SK-N-SH (cell line): ENCODE results near the gene FZD7. TPM values are rescaled to one million over a fixed set of nuclear protein-coding genes. Genes with fewer than 3 reads are reported as not detected.
A peak's percentile ranks its signal among the peaks of the same experiment; 100 is the strongest.

Source experiments
- CTCF ChIA-PET: fragments of 300-600, 350-600 bp; formaldehyde crosslinking; extraction: SDS; loops from one replicate; lab custom pipeline; 2021; lab: Yijun Ruan, JAX
- POLR2A ChIA-PET: fragments of 350-600 bp; sonication (Branson Sonifier 250); formaldehyde crosslinking; extraction: SDS; loops from one replicate; lab custom pipeline; 2020; ENCODE audit warnings: antibody characterized with exemption, inconsistent platforms; lab: Yijun Ruan, JAX
- DNase-seq: peaks from one replicate; pipeline ENCODE4 v3.0.0; 2012
- H2AFZ ChIP-seq: fragments of 200-600 bp; sonication (generic); 2 replicates; pipeline ENCODE4 v1.8.1; 2016; ENCODE audit warnings: antibody characterized with exemption, mild to moderate bottlenecking, low read depth
- H3F3A ChIP-seq: fragments of 200-600 bp; sonication (generic); replicated peaks from 2 replicates; pipeline ENCODE3; 2016; ENCODE audit warnings: antibody characterized with exemption, mild to moderate bottlenecking; ENCODE audit not compliant: insufficient read depth
- H3K27ac ChIP-seq, 2 experiments: fragments of 200-500 bp in 1 of 2; fragments of 200-600 bp in 1 of 2; sonication (Bioruptor generic) in 1 of 2; sonication (generic), shearing (Covaris generic) in 1 of 2; 2 replicates each; pipeline versions ENCODE4 v1.5.1 to v1.6.1; 2014 to 2016; ENCODE audit warnings: low read depth in 2 of 2, inconsistent platforms in 1 of 2, low read length in 1 of 2, mild to moderate bottlenecking in 1 of 2, mixed read lengths in 1 of 2
- H3K27me3 ChIP-seq: fragments of 200-600 bp; sonication (generic), shearing (Covaris generic); 2 replicates; pipeline ENCODE4 v1.6.1; 2016; ENCODE audit warnings: mixed run types; ENCODE audit not compliant: insufficient read depth
- H3K36me3 ChIP-seq, 2 experiments: fragments of 200-500 bp in 1 of 2; fragments of 200-600 bp in 1 of 2; sonication (Bioruptor generic) in 1 of 2; sonication (generic) in 1 of 2; replicated peaks in 1 of 2; 2 replicates each; pipeline versions ENCODE3 to v1.5.1; 2014 to 2016; ENCODE audit warnings: low read length in 1 of 2, mild to moderate bottlenecking in 1 of 2; ENCODE audit not compliant: insufficient read depth in 2 of 2, control insufficient read depth in 1 of 2
- H3K4me1 ChIP-seq, 2 experiments: fragments of 200-500 bp in 1 of 2; fragments of 200-600 bp in 1 of 2; sonication (Bioruptor generic) in 1 of 2; sonication (generic), shearing (Covaris generic) in 1 of 2; 2 replicates each; pipeline versions ENCODE4 v1.5.1 to v1.6.1; 2014 to 2016; ENCODE audit warnings: low read depth in 1 of 2, low read length in 1 of 2, mixed run types in 1 of 2; ENCODE audit not compliant: insufficient read depth in 2 of 2, control insufficient read depth in 1 of 2
- H3K4me2 ChIP-seq: fragments of 200-600 bp; sonication (generic), shearing (Covaris generic); 2 replicates; pipeline ENCODE4 v1.6.1; 2017; ENCODE audit warnings: mixed run types
- H3K4me3 ChIP-seq, 2 experiments: fragments of 200-500 bp in 1 of 2; fragments of 200-600 bp in 1 of 2; sonication (Bioruptor generic) in 1 of 2; sonication (generic), shearing (Covaris generic) in 1 of 2; 2 replicates each; pipeline versions ENCODE4 v1.5.1 to v1.8.1; 2014 to 2016; ENCODE audit warnings: low read depth in 2 of 2, inconsistent platforms in 1 of 2, low read length in 1 of 2, mild to moderate bottlenecking in 1 of 2, mixed read lengths in 1 of 2, moderate library complexity in 1 of 2
- H3K79me2 ChIP-seq: fragments of 200-600 bp; sonication (generic); 2 replicates; pipeline ENCODE4 v1.8.1; 2017; ENCODE audit warnings: mild to moderate bottlenecking; ENCODE audit not compliant: insufficient read depth
- H3K9ac ChIP-seq: fragments of 200-600 bp; sonication (generic); 2 replicates; pipeline ENCODE4 v1.6.1; 2017; ENCODE audit warnings: mixed run types
- H3K9me2 ChIP-seq: fragments of 200-600 bp; sonication (generic); 2 replicates; pipeline ENCODE4 v1.6.1; 2017; ENCODE audit warnings: mixed run types
- H3K9me3 ChIP-seq: fragments of 200-600 bp; sonication (generic); 2 replicates; pipeline ENCODE4 v1.6.1; 2017; ENCODE audit warnings: mixed run types, mild to moderate bottlenecking, moderate library complexity
- H4K20me1 ChIP-seq: fragments of 200-600 bp; sonication (generic); 2 replicates; pipeline ENCODE4 v1.6.1; 2017; ENCODE audit warnings: mild to moderate bottlenecking, mixed run types; ENCODE audit not compliant: insufficient read depth
- EP300 ChIP-seq, 2 experiments: IDR thresholded peaks; 2 replicates each; pipeline versions ENCODE4 v1.4.0 to v1.6.1; 2012; ENCODE audit warnings: borderline replicate concordance in 1 of 2, low read depth in 1 of 2, low read length in 1 of 2
- FOSL2 ChIP-seq: IDR thresholded peaks from 2 replicates; pipeline ENCODE4 v1.4.0; 2012; ENCODE audit warnings: low read depth, mild to moderate bottlenecking, moderate library complexity, borderline replicate concordance
- FOXJ3 ChIP-seq: sonication (generic); formaldehyde crosslinking; IDR thresholded peaks from 2 replicates; pipeline ENCODE4 v1.5.1; 2020; ENCODE audit warnings: mild to moderate bottlenecking, missing genetic modification reagents
- GABPA ChIP-seq: IDR thresholded peaks from 2 replicates; pipeline ENCODE4 v1.4.0; 2012; ENCODE audit warnings: low read depth, mild to moderate bottlenecking
- GATA2 ChIP-seq: sonication (generic); formaldehyde crosslinking; IDR thresholded peaks from 2 replicates; pipeline ENCODE4 v1.5.0; 2020; ENCODE audit warnings: mild to moderate bottlenecking, missing genetic modification reagents
- NFIC ChIP-seq: IDR thresholded peaks from 2 replicates; pipeline ENCODE4 v1.4.0; 2012; ENCODE audit warnings: borderline replicate concordance
- RAD21 ChIP-seq: IDR thresholded peaks from 2 replicates; pipeline ENCODE4 v1.6.1; 2012; ENCODE audit warnings: mild to moderate bottlenecking, low read length
- TCF12 ChIP-seq: IDR thresholded peaks from 2 replicates; pipeline ENCODE4 v1.4.0; 2012
- TEAD4 ChIP-seq: IDR thresholded peaks from 2 replicates; pipeline ENCODE4 v1.4.0; 2012; ENCODE audit warnings: mild to moderate bottlenecking, borderline replicate concordance; ENCODE audit not compliant: insufficient read depth
- WGBS: methylation state at CpG from one replicate; pipeline ENCODE4 v1.1.6; 2017; ENCODE audit warnings: low lambda C conversion rate; 5-methylcytosine and 5-hydroxymethylcytosine counted together
- polyA plus RNA-seq, 3 experiments: library from polyadenylated mRNA; depleted of rRNA; stranded (reverse); fragments of >200 nt; gene quantifications; 2 replicates each; pipeline ENCODE4 v1.2.3, GENCODE V29; 2012
- TF ChIP-seq, protein P1 (sequence below): fragments of 150-350 bp; IDR thresholded peaks from 2 replicates; pipeline ENCODE4 v1.6.1; 2017; ENCODE audit warnings: antibody characterized with exemption, low read length, low read depth, borderline replicate concordance
- TF ChIP-seq, protein P2 (sequence below): IDR thresholded peaks from 2 replicates; pipeline ENCODE4; 2012

FZD7 gene
- polyA plus RNA-seq, 1 of the 3 experiments (the other 2 are of a cell fraction) = 19.7 TPM

- 96% methylated on average over 3 of the region's 3 CpGs for WGBS
- no peak for DNase-seq
- Histone ChIP-seq H3K9me2 (no peaks in the 10 kb centered on the region), H4K20me1 (no peaks in the 10 kb centered on the region), H3F3A (no peaks in the 10 kb centered on the region), H3K36me3 (no peaks in the 10 kb centered on the region), H3K9ac (no peak overlapping the region), H3K27me3 (no peaks in the 10 kb centered on the region), H3K9me3 (no peaks in the 10 kb centered on the region), H3K4me3 (no peak overlapping the region), H3K27ac (peak overlapping the region in 1 of 2 experiments; percentile 68; a peak in 2 of 4 replicates), H3K4me1 (peaks cover 0 to 36% of the 10 kb centered on the region in 2 experiments; a peak in 1 of 4 replicates), H2AFZ (no peak overlapping the region), H3K4me2 (no peak overlapping the region), H3K79me2 (no peaks in the 10 kb centered on the region)
- TF ChIP-seq TCF12 (no peak), FOSL2 (no peak), GATA2 (CRISPR knock-in tag) (no peak), EP300 (IDR thresholded peaks at IDR 0.05; ENCODE audit: borderline replicate concordance in 1 of 2, low read depth in 1 of 2, low read length in 1 of 2) (no peak), TEAD4 (no peak), GABPA (no peak), FOXJ3 (CRISPR knock-in tag) (no peak)
- TF ChIP-seq, protein P1, sequence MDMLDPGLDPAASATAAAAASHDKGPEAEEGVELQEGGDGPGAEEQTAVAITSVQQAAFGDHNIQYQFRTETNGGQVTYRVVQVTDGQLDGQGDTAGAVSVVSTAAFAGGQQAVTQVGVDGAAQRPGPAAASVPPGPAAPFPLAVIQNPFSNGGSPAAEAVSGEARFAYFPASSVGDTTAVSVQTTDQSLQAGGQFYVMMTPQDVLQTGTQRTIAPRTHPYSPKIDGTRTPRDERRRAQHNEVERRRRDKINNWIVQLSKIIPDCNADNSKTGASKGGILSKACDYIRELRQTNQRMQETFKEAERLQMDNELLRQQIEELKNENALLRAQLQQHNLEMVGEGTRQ = no peak
- POLR2A ChIA-PET = no interaction called here
- CTCF ChIA-PET = interaction anchor here (3.4 kb wide), 1 partner anchor 124 kb away, joined by 13 read pairs; no protein-coding TSS in a partner anchor
These were observed 49.3 kb upstream of the FZD7 start for GRCh38 chr2:201984333-201984732.

- Histone ChIP-seq H3K79me2 (no peaks in the 10 kb centered on the region), H3K27ac (peak overlapping the region in 1 of 2 experiments; percentile 68; a peak in 2 of 4 replicates), H3K9ac (no peak overlapping the region), H3K4me3 (no peak overlapping the region), H4K20me1 (no peaks in the 10 kb centered on the region), H2AFZ (no peak overlapping the region), H3K9me3 (no peaks in the 10 kb centered on the region), H3K36me3 (no peaks in the 10 kb centered on the region), H3K9me2 (no peaks in the 10 kb centered on the region), H3K4me2 (no peak overlapping the region), H3K27me3 (no peaks in the 10 kb centered on the region), H3K4me1 (peaks cover 0 to 36% of the 10 kb centered on the region in 2 experiments; a peak in 1 of 4 replicates), H3F3A (no peaks in the 10 kb centered on the region)
- peak; percentile 51 for DNase-seq
- 86% methylated on average over 8 of the region's 12 CpGs for WGBS
- ChIA-PET POLR2A (no interaction called here), CTCF (interaction anchor here (0.6 to 3.4 kb wide), 2 partner anchors 125 to 700 kb away, joined by 3 to 13 read pairs; no protein-coding TSS in a partner anchor)
- TF ChIP-seq NFIC (peak; percentile 51; the same call in 1 of the 2 replicates), RAD21 (peak; percentile 28), TEAD4 (no peak)
- TF ChIP-seq, protein P2, sequence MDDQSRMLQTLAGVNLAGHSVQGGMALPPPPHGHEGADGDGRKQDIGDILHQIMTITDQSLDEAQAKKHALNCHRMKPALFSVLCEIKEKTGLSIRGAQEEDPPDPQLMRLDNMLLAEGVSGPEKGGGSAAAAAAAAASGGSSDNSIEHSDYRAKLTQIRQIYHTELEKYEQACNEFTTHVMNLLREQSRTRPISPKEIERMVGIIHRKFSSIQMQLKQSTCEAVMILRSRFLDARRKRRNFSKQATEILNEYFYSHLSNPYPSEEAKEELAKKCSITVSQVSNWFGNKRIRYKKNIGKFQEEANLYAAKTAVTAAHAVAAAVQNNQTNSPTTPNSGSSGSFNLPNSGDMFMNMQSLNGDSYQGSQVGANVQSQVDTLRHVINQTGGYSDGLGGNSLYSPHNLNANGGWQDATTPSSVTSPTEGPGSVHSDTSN = peak; percentile 51
These were observed 48.7 kb upstream of the FZD7 start for GRCh38 chr2:201984800-201985525.
